ENCODE measurements around the gene SLC8A1. TPM values are rescaled to one million over a fixed set of nuclear protein-coding genes. Genes with fewer than 3 reads are reported as not detected.

SLC8A1 gene
- total and polyA plus RNA-seq, 9 donors, result 1.3 to 19.7 (median 7.7) TPM

GRCh38 chr2:40127146-40127545 lies 324.7 kb downstream of the SLC8A1 start:
- 67 to 90% (median 80%) methylated on average over 3 of the region's 3 CpGs for WGBS, 3 donors
- DNase-seq, result no peak
- Histone ChIP-seq H3K36me3 (no peaks in the 10 kb centered on the region), H3K27ac (no peak overlapping the region), H3K27me3 (no peaks in the 10 kb centered on the region), H3K4me3 (no peak overlapping the region), H3K9me3 (no peaks in the 10 kb centered on the region), H3K4me1 (ENCODE audit: insufficient read depth) (peaks cover 5% of the 10 kb centered on the region)
- intact Hi-C loops (cut with DNase I), result no loop called here
- TF ChIP-seq CTCF (IDR thresholded peaks at IDR 0.05), result no peak
- no peak for TF ChIP-seq EP300 (IDR thresholded peaks at IDR 0.05)
- no peak for TF ChIP-seq POLR2A (IDR thresholded peaks at IDR 0.05)

DNA sequence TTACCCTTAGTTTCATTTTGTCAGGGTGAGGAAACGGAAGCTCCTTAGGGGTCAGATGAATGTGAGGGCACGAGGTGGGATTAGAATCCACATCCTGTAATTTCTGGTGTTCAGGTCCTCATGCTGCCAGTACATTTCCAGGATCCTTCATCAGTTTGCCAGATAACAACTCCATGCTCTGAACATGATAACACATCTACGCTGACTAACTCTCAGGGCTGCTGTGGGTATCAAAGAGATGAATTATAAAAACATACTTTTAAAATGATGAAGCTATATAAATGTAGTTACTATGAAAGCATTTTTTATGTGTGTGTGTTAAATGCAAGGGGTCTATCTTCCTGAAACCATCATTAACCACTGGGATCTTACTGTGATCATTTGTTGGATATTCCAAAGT lies 325.9 kb downstream of the SLC8A1 start:
- peaks cover 4% of the 10 kb centered on the region for H3K4me1 ChIP-seq (ENCODE audit: insufficient read depth)

GRCh38 chr2:40123746-40124145 lies 328.1 kb downstream of the SLC8A1 start:
- H3K9me3 ChIP-seq, result no peaks in the 10 kb centered on the region
- intact Hi-C loops (cut with DNase I), result no loop called here
- no peaks in the 10 kb centered on the region for H3K36me3 ChIP-seq
- no peak overlapping the region for H3K27ac ChIP-seq
- DNase-seq, result no peak
- WGBS, 3 donors, result 31 to 37% (median 32%) methylated on average over 3 of the region's 3 CpGs
- no peak overlapping the region for H3K4me3 ChIP-seq
- no peak for TF ChIP-seq CTCF (IDR thresholded peaks at IDR 0.05)
- TF ChIP-seq EP300 (IDR thresholded peaks at IDR 0.05), result no peak
- no peak for TF ChIP-seq POLR2A (IDR thresholded peaks at IDR 0.05)
- H3K27me3 ChIP-seq, result no peaks in the 10 kb centered on the region
- peaks cover 1% of the 10 kb centered on the region for H3K4me1 ChIP-seq (ENCODE audit: insufficient read depth)

More for the DNA sequence above, 325.9 kb downstream of the SLC8A1 start:
- WGBS, 3 donors, result 91 to 92% (median 91%) methylated on average over 3 of the region's 3 CpGs
- Histone ChIP-seq H3K36me3 (no peaks in the 10 kb centered on the region), H3K9me3 (no peaks in the 10 kb centered on the region), H3K4me3 (no peak overlapping the region), H3K27me3 (no peaks in the 10 kb centered on the region), H3K27ac (no peak overlapping the region)
- intact Hi-C loops (cut with DNase I), result no loop called here
- no peak for DNase-seq
- TF ChIP-seq POLR2A (IDR thresholded peaks at IDR 0.05), result no peak
- TF ChIP-seq CTCF (IDR thresholded peaks at IDR 0.05), result no peak
- TF ChIP-seq EP300 (IDR thresholded peaks at IDR 0.05), result no peak

- Histone ChIP-seq H3K9me3 (no peaks in the 10 kb centered on the region), H3K36me3 (no peaks in the 10 kb centered on the region), H3K4me1 (ENCODE audit: insufficient read depth) (peaks cover 1% of the 10 kb centered on the region), H3K27me3 (no peaks in the 10 kb centered on the region), H3K27ac (no peak overlapping the region), H3K4me3 (no peak overlapping the region)
- TF ChIP-seq EP300 (IDR thresholded peaks at IDR 0.05), result no peak
- DNase-seq, result no peak
- 5 to 16% (median 12%) methylated on average over 1 of the region's 1 CpG for WGBS, 3 donors
- intact Hi-C loops (cut with DNase I), result no loop called here
Measured at GRCh38 chr2:40123326-40123725, 328.6 kb downstream of the SLC8A1 start.

- no peaks in the 10 kb centered on the region for H3K36me3 ChIP-seq
- WGBS, 3 donors, result 86 to 98% (median 91%) methylated on average over 5 of the region's 5 CpGs
- intact Hi-C loops (cut with DNase I), result no loop called here
- TF ChIP-seq POLR2A (IDR thresholded peaks at IDR 0.05), result no peak
- TF ChIP-seq CTCF (IDR thresholded peaks at IDR 0.05), result no peak
- TF ChIP-seq EP300 (IDR thresholded peaks at IDR 0.05), result no peak
- H3K27me3 ChIP-seq, result no peaks in the 10 kb centered on the region
- H3K4me3 ChIP-seq, result no peak overlapping the region
- H3K4me1 ChIP-seq (ENCODE audit: insufficient read depth), result no peaks in the 10 kb centered on the region
- no peak for DNase-seq
- no peaks in the 10 kb centered on the region for H3K9me3 ChIP-seq
- no peak overlapping the region for H3K27ac ChIP-seq
Measured at GRCh38 chr2:40120957-40121356, 330.9 kb downstream of the SLC8A1 start.
